Right hindlimb (tissue), 1 donor: ENCODE data around the gene PDXK.

ENCODE experiments used
- DNase-seq: peaks from one replicate; pipeline ENCODE4 v3.0.0-alpha.2; 2018

Gene PDXK

DNA sequence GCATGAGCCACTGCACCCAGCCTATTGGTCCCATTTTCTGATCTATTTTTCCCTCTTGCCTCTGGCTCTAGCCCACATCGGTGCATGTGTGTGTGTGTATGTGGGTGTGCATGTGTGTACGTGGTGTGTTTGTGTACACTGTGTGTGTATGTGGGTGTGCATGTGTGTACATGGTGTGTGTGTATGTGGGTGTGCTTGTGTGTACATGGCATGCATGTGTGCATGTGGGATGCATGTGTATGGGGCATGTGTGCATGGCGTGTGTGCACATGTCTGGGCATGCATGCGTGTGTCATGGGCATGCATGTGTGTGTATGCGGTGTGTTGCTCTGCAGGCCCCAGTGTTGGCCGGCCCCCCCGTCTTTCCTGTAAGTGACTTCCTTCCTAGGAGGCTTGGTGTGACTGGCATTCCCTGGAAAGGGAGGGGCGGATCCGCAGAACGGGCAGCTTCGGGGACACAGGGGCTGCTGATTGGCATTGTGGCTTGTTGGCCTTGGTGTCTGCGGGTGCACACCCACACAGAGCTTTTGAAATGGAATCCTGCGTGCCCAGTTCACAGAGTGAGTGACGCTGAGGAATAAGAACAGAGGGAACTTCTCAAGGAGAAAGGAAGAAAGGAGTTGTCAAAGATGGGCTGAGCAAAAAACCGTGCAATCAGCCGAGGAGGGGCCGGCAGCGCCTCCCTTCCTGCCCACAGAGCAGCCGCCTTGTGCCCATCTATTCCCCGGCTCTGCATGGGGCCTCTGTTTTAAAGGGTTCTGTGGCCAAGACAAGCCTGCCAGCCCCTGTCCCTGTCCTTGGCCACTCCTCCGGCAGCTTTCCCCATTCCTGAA is 8.0 kb downstream of the PDXK start:
- no peak for DNase-seq

DNA sequence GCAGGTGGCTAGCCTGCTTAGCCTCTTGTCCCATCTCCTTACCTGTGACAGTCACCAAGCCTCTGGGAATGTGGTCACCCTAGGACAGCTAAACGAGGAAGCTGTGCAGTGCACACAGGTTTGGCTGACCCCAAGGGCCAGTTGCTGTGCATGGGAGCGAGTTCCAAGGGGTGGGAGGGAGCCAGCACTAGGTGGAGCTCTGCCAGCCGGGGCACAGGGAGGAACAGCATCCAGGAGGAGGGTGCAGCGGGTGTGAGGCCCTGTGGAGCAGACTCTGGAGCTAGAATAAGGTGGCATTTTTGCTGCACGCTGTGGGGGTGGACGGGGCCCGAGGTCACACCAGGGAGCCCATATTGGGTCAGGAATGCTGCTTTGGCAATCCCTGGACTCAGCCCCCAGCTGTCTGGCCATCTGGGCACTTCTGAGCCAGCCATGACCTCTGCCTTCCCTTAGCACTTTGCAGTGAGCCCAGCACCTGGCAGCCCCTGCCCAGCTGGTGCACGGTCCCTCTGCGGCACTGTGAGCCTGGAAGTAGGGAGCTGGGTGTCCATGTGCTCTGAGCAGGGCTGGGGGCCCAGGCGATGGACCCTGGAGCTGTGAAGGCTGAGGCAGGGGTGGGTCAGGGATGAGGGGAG is 8.7 kb downstream of the PDXK start:
- DNase-seq: no peak

DNA sequence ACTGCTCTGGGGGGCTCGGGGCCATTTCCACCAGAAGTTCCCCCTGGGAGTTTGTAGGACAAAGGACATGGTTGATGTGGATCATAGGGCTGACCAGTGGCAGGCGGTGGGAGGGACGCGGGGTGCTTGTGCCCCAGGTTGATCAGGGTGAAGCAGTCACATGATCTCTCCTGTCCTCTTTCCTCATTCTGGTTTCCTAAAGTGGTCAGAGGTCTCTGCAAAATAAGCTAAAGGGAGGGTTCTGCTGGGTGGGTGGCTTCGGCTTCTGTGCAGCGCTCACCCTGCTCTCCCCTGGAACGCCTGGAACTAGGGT is 9.2 kb downstream of the PDXK start:
- no peak for DNase-seq

DNA sequence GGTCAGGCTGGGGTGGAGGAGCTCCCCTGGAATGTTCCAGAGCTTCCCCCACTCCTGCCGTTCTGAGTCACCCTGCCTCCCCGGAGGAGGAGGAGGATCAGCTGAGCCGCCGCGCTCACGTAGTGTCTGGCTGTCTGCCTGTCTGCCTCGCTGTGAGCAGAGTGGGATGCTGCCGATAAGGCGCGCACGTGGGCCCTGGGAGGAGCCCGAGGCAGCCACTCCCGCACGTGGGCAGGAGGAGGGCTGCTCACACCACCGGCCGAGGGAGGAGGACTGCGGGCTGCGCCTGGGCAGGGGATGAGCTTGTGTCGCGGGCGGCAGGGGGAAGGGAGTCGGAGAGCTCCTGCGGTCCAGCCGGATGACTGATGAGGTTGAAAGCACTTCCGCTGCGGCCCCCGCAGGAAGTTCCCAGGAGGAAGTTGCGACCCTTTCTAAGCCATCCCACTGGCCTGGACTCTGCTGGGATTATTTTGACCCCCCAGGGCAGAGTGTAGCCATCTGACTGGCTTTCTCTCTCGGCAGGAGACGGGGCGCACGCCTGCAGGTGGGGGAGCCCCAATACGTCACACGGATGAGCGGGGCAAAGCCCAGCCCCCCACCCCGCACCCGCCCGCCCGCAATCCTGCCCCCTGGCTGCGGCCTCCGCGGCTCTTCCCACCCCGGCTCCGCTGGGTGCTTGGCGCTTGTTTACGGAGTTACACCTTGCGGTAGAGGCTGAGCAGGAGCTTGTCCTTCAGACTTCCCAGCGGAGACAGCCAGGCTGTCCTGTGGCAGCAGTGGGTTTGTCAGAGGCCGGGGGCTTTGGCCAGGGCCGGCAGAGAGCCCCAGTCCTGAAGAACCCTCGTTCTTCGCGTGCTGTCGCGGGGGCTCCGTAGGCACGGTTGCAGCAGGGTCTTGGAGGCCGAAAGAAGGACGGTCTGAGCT is 9.8 kb downstream of the PDXK start:
- peak; percentile 93 for DNase-seq

GRCh38 chr21:43731476-43731875 is 12.5 kb downstream of the PDXK start:
- no peak for DNase-seq

GRCh38 chr21:43731891-43732711 is 13.2 kb downstream of the PDXK start:
- DNase-seq: peak; percentile 32

- DNase-seq: peak; percentile 11
These were observed 14.1 kb downstream of the PDXK start for GRCh38 chr21:43733060-43733459.

DNA sequence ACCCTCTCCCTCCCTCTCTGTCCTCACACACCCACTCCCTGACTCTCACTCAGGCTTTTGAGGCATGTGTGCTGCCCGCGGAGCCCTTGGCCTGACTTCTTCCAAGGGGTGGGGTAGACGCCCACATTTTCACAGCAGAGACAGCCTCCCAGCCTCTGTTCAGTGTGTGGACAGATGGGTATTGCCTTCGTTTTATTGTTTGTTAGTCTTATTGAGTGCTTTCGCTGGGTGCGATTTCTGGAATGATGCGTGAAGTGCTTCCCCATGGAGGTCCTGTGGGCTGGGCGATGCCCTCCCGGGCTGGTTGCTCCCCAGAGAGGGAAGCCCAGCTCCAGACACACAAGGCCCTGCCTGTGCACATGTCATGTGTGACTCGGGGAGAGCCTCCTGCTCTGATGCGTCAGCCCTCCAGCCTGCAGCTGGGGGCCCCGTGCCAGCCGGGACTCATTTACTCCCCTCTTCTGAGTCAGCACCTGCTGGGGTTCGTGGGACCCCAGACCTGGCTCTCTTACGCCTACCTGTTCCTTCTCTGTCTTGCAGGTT is 14.7 kb downstream of the PDXK start:
- peak; percentile 49 for DNase-seq

DNA sequence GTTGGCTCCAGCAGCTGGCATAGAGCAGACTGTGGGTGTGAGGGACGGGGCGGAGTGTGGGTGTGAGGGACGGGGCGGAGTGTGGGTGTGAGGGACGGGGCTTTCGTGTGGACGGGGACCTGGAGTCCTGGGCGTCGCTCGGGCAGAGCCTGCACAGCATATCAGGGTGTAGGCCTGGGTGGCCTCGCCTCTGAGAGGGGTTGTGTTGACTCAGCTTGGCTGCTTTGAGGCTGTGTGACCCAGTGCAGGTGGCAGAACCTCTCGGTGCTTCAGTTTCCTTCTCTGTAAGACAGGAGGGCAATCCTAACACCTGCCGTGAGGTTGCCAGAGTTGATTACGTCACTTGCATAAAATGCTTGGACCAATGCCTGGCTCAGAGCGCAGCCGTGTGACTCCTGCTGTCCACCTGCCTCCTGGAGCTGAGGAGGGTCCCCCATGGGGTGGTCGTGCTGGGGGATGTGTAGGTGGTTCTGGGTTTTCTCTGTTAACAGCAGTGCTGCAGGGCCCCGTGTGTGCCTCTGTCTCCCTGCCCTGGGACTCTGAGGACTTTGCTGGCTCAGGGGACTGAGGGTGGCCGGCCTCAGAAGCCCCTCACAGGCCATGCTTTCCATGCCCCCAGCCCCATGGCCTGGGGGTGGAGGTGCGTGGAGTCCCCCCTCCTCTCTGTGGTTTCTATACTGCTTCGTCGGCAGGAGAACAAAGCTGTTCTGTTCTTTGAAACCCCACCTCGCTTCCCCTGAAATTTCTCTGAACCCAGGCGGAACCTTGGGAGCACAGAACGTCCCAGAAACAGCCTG is 15.4 kb downstream of the PDXK start:
- peak; percentile 24 for DNase-seq

DNA sequence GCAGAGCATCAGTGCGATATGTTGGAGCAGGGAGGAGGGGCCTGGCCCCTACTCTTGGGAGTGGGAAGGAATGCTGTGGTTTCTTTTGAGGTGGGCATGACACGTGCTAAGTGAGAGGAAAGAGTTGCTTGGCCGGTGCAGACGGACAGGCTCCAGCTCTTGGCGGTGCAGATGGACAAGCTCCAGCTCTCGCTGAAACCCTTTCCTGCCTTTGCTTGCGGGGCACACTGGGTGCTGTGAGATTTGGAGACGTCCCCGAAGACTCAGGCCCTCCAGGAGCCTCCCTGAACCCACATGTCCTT is 15.9 kb downstream of the PDXK start:
- DNase-seq: peak; percentile 67

GRCh38 chr21:43735236-43736091 is 16.5 kb downstream of the PDXK start:
- no peak for DNase-seq

DNA sequence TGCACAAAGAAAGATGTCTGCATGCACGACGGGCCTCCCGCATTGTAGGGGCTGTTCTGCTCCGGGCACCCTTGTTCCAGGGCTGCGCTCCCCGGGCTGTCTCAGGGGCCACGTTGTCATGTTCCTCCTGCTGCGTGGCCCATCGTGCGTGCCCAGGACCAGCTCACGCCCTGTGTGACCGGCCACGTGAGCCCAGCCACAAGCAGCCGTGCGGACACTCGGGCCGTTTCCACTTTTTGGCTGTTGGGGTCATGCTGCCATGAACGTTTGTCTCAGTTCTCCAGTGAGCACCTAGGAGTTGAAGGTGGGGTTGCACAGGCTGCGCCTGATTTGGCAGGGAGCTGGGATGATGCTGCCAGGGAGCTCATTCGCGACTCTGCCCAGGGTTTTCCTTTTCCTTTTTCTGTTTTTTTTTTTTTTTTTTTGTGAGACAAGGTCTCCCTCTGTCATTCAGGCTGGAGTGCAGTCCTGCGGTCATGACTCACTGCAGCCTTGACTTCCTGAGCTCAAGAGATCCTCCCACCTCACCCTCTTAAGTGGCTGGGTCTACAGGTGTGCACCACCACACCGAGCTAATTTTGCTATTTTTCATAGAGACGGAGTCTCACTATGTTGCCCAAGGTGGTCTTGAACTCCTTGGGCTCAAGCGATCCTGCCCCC is 17.4 kb downstream of the PDXK start:
- no peak for DNase-seq

GRCh38 chr21:43737158-43737950 is 18.4 kb downstream of the PDXK start:
- peak; percentile 23 for DNase-seq

- peak; percentile 36 for DNase-seq
These were observed 20.9 kb downstream of the PDXK start for GRCh38 chr21:43739621-43740435.

DNA sequence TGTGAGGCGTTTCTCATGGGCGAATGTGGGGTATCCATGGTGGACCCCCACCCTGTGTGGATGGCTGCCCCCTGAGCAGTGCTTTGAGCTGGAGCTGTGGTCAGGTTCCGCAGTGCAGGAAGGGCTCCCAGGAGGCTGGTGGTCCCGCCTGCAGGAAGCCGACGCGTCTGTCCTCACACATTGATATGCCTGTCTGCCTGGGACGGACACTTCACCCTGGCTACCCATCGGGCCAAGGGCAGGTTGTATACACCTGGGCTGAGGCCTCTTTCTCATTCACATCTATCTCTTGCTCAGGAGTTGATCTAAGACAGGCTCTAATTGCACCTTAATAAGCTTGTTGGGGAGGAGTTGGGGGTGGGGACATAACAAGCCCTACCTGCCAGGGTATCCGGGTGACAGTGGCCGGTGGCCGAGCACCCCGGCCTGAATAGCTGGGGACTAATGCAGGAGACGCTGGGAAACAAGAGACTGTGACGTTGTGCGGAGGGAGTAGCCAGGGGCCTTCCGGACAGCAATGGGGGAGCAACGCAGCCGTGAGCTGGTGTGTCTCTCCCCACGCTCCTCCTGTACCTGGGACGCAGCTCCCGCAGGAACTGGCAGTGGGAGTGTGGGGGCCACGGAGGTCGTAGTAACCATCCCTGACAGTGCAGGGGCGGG is 21.7 kb downstream of the PDXK start:
- DNase-seq: peak; percentile 68

DNA sequence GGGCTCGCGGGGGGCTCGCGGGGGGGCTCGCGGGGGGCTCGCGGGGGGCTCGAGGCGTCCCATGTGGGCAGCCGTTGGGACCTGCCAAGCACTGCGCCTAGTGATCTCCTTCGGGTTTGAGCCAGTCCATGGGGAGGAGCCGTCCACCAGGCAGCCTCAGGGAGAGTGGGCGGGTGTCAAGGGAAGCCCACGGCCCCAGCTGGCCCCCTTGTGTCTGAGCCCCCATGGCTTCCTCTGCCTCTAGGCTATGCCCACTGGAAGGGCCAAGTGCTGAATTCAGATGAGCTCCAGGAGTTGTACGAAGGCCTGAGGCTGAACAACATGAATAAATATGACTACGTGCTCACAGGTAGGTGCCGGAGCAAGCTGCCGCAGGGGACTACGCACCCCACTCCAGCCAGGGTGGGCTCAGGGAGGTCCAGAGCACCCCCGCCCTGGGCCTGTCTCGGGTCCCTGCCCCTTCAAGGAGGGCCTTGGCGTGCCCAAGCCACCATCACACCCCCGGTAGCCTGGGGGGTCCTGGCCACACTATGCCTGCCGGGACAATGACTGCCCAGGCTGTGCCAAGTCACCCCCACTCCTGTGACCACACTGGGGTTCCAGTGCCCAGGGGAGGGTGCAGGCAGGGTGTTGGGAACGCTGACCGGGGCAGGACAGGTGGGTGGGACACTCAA is 22.6 kb downstream of the PDXK start:
- no peak for DNase-seq

DNA sequence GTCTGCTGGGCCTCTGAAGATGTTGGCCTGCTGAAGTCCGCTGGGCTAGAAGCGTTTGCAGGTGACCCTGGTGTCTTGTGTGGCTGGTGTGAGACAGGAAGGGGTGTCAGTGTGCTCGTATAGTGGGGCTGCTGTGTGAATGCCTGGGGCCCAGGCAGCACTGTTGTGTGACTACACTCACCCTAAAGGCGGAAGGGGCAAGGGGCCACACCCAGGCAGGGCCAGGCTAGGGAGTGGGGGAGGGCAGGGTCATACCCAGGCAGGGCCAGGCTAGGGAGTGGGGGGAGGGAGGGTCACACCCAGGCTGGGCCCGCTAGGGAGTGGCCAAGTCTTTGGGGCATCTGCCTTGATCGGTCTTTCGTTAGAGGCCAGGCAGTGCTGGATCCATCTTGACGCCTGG is 25.0 kb downstream of the PDXK start:
- DNase-seq: no peak
